GM12872 (cell line): ENCODE measurements around the gene PRTN3.
A peak's percentile ranks its signal among the peaks of the same experiment; 100 is the strongest.

ENCODE experiments used
- TF ChIP-seq, protein P1 (sequence below): IDR thresholded peaks from 3 replicates; pipeline ENCODE4 v1.5.1; 2011; ENCODE audit warnings: low read depth, mild to moderate bottlenecking, low read length, moderate library complexity; ENCODE audit not compliant: insufficient read depth

PRTN3 gene

GRCh38 chr19:896434-896833 is 55.6 kb downstream of the PRTN3 start:
- TF ChIP-seq, protein P1, sequence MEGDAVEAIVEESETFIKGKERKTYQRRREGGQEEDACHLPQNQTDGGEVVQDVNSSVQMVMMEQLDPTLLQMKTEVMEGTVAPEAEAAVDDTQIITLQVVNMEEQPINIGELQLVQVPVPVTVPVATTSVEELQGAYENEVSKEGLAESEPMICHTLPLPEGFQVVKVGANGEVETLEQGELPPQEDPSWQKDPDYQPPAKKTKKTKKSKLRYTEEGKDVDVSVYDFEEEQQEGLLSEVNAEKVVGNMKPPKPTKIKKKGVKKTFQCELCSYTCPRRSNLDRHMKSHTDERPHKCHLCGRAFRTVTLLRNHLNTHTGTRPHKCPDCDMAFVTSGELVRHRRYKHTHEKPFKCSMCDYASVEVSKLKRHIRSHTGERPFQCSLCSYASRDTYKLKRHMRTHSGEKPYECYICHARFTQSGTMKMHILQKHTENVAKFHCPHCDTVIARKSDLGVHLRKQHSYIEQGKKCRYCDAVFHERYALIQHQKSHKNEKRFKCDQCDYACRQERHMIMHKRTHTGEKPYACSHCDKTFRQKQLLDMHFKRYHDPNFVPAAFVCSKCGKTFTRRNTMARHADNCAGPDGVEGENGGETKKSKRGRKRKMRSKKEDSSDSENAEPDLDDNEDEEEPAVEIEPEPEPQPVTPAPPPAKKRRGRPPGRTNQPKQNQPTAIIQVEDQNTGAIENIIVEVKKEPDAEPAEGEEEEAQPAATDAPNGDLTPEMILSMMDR = no peak

GRCh38 chr19:896999-897398 is 56.2 kb downstream of the PRTN3 start:
- TF ChIP-seq, protein P1 = no peak

GRCh38 chr19:897442-898039 is 56.7 kb downstream of the PRTN3 start:
- TF ChIP-seq, protein P1 = 0 out of 3 replicates have a peak, but pooled peaks have one; percentile 25
